ENCODE data around the gene HEATR5A. TPM values are rescaled to one million over a fixed set of nuclear protein-coding genes. Genes with fewer than 3 reads are reported as not detected.

HEATR5A gene
- total and polyA plus RNA-seq, 10 of the 15 experiments (the other 5 are each of a cell fraction or from before 2014, with no cell fraction given) = 5.1 to 37.1 (median 13.8) TPM

GRCh38 chr14:31402764-31403439 lies 17.4 kb downstream of the HEATR5A start:
- in situ Hi-C loops (cut with MboI) = no loop called here
- H3K4me2 ChIP-seq (ENCODE audit: control insufficient read depth, insufficient read depth) = no peak overlapping the region
- FAIRE-seq = no peak
- H3K4me3 ChIP-seq = no peak overlapping the region
- H3K27ac ChIP-seq (ENCODE audit: control insufficient read depth, insufficient read depth) = no peak overlapping the region
- POLR2A ChIA-PET = interaction anchor here (1.4 kb wide), 1 partner anchor 12 kb away, joined by 4 read pairs; no protein-coding TSS in a partner anchor
- no peak overlapping the region for H2AFZ ChIP-seq (ENCODE audit: control insufficient read depth, low read depth, low read length)
- no peak for ATAC-seq
- RAD21 ChIA-PET (ENCODE audit: unreplicated experiment) = no interaction called here
- TF ChIP-seq PAX8 (IDR thresholded peaks at IDR 0.05) (no peak), NFYB (IDR thresholded peaks at IDR 0.05; ENCODE audit: insufficient read depth, low read depth, low read length) (no peak), YY1 (IDR thresholded peaks at IDR 0.05; ENCODE audit: low read depth, low read length) (no peak), GATAD2B (conservative IDR thresholded peaks at IDR 0.05; ENCODE audit: low read depth) (no peak), SREBF1 (IDR thresholded peaks at IDR 0.05; ENCODE audit: low read length) (no peak), IKZF1 (conservative IDR thresholded peaks at IDR 0.05) (no peak), HCFC1 (IDR thresholded peaks at IDR 0.05; ENCODE audit: low read length) (no peak), SMAD1 (IDR thresholded peaks at IDR 0.05; ENCODE audit: low read depth, partially characterized antibody) (no peak), JUND (IDR thresholded peaks at IDR 0.05; ENCODE audit: low read depth, low read length) (no peak), TARDBP (IDR thresholded peaks at IDR 0.05; ENCODE audit: borderline replicate concordance) (no peak), MEF2B (IDR thresholded peaks at IDR 0.05; ENCODE audit: partially characterized antibody, poor library complexity, severe bottlenecking) (no peak), FOXM1 (IDR thresholded peaks at IDR 0.05; ENCODE audit: low read depth, low read length) (no peak), HSF1 (IDR thresholded peaks at IDR 0.05; ENCODE audit: low read depth, low read length) (no peak), MYC (IDR thresholded peaks at IDR 0.05; ENCODE audit: insufficient read depth, insufficient read length, insufficient replicate concordance, low read length, severe bottlenecking) (no peak), SKIL (IDR thresholded peaks at IDR 0.05; ENCODE audit: low read depth, poor library complexity, severe bottlenecking) (no peak)
- H3K27me3 ChIP-seq (replicated peaks in 1 of 2; ENCODE audit: control insufficient read depth in 2 of 2, insufficient read depth in 2 of 2, low read length in 1 of 2) = no peaks in the 10 kb centered on the region
- BruUV-seq (replicated peaks) = no TSS peak
- SMC1A ChIA-PET (ENCODE audit: uncharacterized antibody, unreplicated experiment) = interaction anchor here (0.9 to 1.9 kb wide), 4 partner anchors 12 to 47 kb away, joined by 3 to 11 read pairs (median 4); partner anchors contain the start of gene HEATR5A
- H4K20me1 ChIP-seq (ENCODE audit: control insufficient read depth, insufficient read depth) = no peaks in the 10 kb centered on the region
- H3K9ac ChIP-seq (ENCODE audit: control insufficient read depth, insufficient read depth, low read length) = no peak overlapping the region
- H3K36me3 ChIP-seq (ENCODE audit: control insufficient read depth in 2 of 2, insufficient read depth in 2 of 2, low read length in 1 of 2) = peaks cover 0 to 4% of the 10 kb centered on the region in 2 experiments; a peak in 2 of 4 replicates
- no peaks in the 10 kb centered on the region for H3K9me3 ChIP-seq (replicated peaks; ENCODE audit: control insufficient read depth, insufficient read depth, low read length)
- CTCF ChIA-PET = interaction anchor here (0.9 kb wide), 1 partner anchor 23 kb away, joined by 4 read pairs; no protein-coding TSS in a partner anchor
- intact Hi-C loops (cut with micrococcal nuclease; ENCODE audit: unreplicated experiment) = no loop called here
- WGBS (ENCODE audit: insufficient coverage, insufficient replicate concordance, low lambda C conversion rate, missing lambda C conversion rate) = 50% methylated on average over 2 of the region's 2 CpGs
- no peak for DNase-seq (ENCODE audit: low read depth, low spot score)
- no peaks in the 10 kb centered on the region for H3K79me2 ChIP-seq (ENCODE audit: control insufficient read depth, insufficient read depth, low read length)
- H3K4me1 ChIP-seq (ENCODE audit: control insufficient read depth, insufficient read depth, low read length) = peaks cover 3% of the 10 kb centered on the region
